HG02678 (cell line): ENCODE measurements around the gene TEX12.
"Not testable (repeated sequence)": the region's sequence is repeated elsewhere in the genome, so short reads cannot be mapped to it uniquely, and the experiment has no call there.

Experiments
- ATAC-seq: cut with Tn5 transposase; IDR thresholded peaks from one replicate; pipeline ENCODE4 v1.9.1; 2021; ENCODE audit warnings: mild to moderate bottlenecking, moderate library complexity; ENCODE audit not compliant: unreplicated experiment

TEX12 gene, protein sequence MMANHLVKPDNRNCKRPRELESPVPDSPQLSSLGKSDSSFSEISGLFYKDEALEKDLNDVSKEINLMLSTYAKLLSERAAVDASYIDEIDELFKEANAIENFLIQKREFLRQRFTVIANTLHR

DNA sequence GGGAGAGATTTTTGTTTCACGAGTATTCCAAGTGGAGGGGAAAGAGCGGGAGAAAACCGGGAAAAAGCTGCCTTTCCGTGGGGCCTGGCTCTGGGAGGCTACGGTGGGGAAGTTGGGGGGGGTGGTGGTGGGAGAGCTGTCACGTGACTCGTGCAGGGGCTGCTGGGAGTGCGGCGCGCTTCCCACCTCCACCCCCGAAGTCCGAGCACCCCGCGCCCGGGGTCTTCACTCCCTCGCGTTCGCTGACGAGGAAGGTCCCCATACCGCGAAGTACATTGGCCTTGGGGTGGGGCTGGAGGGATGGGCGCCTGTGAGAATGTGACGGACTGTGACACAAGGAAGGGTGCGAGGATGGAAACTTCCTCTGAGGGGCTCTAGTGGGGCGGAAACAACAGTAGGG is at the start of gene TEX12:
TEX12 (plus strand) TSS at position 228 of the 400 bp plus-strand sequence. CDS start 1,897 bp downstream, outside the sequence.
- ATAC-seq, result no peak

DNA sequence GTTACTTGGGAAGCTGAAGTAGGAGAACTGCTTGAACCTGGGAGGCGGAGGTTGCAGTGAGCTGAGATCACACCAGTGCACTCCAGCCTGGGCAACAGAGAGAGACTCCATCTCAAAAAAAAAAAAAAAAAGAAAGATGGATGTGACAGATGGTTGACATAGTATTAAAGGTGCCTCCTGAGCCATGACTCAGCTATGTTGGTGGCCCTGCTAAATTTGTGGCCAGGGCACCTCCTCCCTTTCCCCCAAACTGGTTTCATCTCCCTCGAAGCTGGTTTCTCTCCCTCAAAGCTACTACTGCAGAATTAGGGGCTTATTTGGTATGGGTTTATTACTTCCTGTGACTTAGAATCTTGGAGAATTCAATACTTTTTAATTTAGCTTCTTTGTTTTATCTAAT is 49.0 kb upstream of the TEX12 start:
- ATAC-seq, result no peak

DNA sequence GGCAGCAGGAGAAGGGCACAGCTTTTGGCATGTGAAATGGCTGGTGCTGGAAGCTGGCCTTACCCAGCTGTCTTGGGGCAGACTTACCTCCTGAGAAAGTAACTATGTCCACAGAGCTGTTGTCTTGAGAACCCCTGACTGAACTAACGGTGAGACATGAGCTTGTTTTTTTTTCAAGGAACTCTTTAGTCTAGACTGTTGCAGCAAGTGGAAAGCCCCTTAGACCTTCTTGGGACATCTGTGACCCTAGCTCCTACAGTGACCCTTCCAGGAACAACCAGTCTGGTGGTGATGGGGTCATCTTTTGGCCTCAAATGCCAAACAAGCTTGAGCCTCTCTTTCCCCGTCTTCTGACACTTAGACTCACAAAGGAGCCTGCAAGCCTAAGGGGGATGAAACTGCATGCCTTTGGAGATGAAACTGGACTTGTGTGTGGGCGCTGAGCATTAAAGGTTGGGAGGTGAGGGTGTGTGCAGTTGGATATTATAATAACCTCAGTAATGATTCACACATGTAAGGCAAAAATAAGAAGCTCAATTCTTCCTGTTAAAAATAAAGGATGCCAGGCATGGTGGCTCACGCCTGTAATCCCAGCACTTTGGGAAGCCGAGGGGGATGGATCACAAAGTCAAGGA is 45.1 kb upstream of the TEX12 start:
- ATAC-seq, result no peak

DNA sequence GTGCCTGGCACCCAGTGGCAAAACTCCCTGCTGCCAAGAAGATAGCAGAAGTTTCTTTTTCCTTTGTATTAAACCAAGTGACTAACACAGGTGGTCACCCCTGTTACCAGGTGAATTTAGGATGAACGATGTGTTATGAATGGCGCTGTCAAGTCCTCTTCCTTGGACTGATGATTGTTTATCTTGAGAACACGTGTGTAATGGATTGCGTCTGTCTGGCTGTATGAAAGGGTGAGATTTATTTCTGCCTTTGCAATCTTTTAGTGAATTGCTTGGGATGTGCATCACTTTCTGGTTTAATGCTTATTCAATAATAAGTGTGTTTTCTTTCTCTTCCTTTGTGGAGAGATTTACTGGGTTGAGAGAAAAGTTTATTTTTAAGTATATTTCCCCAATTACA is 44.0 kb upstream of the TEX12 start:
- ATAC-seq, result no peak

DNA sequence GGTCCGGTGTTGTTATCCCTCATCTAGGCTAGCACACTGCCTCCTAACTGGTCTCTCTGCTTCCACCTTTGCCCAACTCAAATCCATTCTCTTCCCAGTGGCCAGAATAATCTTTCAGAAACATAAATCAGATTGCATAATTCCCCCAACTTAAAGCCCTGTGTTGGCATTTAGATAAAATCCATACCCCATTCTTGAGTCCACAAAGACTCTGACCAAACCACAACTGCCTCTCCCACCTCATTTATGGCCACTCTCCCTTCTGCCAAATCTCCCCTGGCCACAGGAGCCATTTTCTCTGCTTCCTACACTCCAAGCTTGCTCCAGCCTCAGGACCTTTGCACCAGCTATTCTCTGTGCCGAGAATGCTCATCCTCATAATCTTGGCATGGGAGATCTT is 40.1 kb upstream of the TEX12 start:
- no peak for ATAC-seq

DNA sequence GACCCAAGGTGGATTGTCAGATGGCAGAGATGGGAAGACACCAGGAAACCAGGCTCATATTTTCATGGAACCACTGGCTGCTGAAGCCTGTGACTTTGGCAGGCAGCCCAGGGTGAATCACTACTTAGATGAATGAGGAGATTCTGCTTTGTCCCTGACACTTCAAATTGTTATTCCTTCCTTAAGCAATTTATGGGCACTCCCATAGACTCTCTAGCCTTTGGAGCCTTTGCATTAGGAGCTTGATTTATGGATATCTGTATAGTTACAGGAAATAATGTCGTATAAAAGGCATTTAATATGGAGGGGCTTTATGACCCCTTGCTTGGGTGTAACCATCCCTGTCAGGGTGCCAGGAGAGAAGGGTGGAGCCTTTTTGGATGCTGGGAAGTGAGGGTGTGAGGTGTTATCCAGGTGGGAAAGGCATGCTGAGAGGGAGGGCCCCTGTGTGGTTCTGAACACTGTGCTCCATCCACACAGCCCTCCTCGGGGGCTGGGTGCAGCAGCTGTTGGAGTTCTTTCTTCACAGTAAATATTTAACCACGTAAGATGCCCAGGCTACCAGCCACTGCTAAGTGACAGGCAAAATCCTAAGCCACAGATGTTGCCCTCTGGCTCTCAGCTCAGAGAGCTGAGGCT is 38.6 kb upstream of the TEX12 start:
- ATAC-seq, result no peak

DNA sequence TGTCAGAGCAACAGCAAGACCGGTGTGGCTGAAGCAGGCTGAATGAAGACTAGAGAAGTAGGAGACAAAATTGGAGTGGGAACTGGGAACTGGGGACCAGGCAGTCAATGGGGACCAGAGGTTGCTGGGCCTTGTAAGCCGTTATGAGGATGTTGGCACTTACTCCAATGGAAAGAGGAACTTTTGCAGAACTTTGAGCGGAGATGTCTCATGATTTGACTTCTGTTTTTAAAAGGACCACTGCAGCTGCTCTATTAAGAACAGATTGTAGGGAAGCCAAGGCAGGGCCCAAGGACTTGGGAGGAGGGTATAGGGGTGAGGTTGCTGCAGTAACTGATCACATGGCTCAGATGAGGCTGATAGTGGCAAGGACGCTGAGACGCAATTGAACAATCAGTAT is 37.5 kb upstream of the TEX12 start:
- ATAC-seq, result no peak

DNA sequence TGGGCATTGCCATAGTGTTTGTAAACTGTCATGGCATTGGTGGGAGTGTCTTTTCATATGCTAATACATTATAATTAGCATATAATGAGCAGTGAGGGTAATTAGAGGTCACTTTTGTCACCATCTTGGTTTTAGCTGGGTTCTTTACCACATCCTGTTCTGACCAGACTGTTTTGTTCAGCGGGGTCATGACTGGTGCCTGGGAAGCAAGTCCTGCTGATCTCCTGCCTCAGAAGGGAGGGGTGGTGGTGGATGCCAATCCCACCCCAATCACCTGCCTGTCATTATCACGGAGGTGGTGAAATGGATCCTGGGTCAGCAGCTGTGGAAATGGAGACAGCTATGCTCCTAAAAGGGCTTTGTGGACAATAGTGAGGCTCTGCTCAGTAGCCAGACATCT is 34.4 kb upstream of the TEX12 start:
- no peak for ATAC-seq

DNA sequence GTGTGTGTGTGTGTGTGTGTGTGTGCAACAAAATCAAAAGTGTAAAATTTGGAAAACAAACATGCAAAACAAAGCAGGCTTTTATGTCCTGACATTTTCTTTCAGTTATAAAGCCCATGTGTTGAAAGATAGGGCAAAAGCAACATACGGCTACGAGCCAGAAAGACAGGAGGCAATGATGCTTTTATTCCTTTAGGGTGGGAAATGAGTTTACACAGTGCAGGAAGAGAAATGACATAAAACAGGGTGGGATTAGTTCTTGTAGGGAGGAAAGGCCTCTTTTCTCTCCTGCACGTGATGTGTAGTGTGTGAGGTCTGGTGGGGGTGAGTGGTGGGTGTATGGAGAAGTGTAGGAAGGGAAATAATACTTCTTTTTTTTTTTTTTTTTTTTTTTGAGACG is 32.7 kb upstream of the TEX12 start:
- no peak for ATAC-seq

DNA sequence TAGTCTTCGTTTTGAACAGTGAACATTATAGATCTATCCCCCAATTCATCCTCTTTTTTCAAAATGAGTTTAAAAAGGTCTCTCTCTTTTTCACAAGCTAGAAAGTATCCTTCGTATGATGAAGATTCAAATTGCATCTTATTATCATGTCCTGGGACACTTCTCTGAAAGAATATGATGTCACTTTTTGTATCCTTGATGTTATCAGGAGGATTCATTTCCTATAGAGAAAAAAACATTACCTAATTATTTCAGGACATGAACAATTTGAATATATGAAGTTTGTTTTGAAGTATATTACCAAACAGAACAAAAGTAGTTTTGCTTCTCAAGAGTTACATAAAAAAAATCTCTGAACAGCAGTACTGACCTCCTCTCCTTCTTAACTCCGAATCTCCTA is 23.6 kb upstream of the TEX12 start:
- no peak for ATAC-seq

DNA sequence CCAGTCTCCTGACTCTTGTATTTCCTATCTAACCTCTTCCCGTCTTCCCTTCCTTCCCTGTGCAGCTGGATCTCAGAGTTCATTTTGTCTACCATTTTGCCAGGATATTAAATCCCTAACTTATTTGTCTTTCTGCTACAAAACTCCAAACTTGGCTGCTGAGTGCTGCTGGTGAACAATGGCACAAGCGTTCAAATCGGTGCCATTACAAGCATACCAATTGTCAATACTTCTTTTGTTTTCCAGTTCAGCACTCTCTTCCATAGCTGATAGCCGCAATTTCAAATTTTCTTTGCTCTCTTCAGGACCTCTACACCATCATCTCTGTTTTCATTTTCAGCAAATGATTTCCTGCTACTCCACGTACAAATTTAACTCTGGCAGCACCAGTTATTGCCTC is 16.7 kb upstream of the TEX12 start:
- ATAC-seq, result no peak

DNA sequence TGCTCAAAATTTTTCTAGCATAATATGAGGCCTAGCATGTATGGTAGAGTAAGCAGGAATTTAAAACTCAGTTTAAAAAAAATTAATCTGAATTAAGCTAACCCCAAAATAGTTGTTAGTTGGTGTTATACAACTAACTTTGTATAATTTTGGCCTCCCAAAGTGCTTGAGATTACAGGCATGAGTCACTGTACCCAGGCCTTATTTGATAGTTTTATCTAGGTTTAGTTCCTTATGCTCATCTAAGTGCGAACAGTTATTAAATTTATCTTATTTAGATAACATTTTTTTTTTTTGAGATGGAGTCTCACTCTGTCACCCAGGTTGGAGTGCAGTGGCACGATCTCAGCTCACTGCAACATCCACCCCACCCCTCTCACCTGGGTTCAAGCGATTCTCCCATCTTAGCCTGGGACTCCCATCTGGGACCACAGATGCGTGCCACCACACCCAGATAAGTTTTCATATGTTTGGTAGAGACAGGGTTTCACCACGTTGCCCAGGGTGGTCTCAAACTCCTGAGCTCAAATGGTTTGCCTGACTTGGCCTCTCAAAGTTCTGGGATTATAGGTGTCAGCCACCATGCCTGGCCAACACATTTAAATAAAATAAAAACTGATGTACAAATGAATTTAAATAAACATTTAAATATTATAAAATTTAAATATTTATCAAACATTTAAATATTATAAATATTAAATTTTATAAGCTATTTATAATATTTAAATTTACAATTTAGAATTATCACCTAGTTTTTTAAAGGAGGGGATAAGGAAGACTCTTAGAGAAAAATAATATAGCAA is 10.8 kb upstream of the TEX12 start:
- no peak for ATAC-seq

DNA sequence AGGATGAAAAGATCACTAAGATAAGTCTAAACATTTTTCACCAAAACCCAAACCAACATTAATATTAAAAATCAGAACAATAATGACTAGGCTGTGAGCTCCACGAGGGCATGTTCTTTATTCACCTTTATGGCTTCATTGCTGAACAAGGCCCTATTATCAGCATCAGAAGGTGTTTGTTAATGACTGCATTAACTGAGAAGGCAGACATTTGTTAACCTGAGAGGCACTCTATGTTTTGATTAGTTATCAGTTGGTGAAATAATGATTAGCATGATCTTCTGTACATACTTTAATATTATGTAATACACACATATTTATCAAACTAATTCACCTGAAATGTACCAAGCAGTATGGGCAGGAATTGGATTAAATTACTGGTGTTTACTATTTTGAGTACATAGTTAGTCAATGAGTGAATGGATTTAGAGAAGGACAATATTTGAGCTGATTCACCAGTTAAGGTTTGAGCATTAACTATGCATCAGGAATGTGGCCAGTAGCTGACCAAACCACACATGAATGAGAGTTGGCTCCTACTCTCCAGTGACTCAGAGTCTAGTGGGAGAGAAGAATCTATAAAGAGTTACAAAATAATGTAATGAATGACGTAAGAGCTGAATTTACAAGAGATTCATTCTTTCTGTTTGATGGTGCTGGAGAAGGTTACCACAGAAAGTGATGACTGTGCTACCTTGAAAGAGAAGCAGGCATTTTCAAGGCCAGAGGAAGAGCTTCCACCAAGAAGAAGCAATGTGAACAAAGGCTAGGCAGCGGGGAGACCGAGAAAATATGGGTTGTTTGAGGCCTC is 10.0 kb upstream of the TEX12 start:
- no peak for ATAC-seq

DNA sequence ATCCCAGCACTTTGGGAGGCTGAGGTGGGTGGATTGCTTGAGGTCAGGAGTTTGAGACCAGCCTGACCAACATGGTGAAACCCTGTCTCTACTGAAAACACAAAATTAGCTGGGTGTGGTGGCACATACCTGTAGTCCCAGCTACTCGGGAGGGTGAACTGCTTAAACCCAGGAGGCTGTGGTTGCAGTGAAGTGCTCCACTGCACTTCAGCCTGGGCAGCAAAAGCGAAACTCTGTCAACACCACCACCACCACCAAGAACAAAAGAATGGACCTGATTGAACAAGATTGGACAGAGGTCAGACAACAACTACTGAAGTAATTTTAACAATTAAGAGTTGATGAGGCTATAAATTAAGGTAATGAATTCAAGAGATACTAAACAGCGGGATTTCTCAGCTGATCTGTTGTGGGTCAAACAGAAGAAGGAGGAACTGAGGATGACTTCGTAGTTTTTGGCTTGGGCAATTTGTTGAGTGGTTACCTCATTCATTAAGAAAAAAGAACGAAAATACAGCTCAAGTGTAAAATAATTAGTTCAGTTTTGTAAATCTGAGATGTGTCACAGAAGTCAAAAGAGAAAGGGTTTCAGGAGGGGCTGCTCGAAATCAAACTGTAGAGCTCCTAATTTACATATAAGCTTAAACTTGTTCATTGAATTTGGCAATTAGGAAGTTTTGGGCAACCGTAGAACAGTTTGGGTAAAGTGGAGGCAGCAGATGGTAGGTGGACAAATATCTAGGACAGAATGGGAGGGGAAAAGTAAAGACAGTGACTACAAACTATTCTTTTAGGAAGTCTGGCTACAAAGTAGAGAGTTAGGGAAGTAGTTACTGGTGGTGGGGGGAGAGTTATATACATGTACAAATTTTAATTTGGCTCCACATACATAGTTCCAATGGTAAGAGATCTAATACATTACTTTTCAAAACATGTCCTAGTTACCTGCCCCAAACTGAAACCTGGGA is 7.8 kb upstream of the TEX12 start:
- ATAC-seq, result no peak

DNA sequence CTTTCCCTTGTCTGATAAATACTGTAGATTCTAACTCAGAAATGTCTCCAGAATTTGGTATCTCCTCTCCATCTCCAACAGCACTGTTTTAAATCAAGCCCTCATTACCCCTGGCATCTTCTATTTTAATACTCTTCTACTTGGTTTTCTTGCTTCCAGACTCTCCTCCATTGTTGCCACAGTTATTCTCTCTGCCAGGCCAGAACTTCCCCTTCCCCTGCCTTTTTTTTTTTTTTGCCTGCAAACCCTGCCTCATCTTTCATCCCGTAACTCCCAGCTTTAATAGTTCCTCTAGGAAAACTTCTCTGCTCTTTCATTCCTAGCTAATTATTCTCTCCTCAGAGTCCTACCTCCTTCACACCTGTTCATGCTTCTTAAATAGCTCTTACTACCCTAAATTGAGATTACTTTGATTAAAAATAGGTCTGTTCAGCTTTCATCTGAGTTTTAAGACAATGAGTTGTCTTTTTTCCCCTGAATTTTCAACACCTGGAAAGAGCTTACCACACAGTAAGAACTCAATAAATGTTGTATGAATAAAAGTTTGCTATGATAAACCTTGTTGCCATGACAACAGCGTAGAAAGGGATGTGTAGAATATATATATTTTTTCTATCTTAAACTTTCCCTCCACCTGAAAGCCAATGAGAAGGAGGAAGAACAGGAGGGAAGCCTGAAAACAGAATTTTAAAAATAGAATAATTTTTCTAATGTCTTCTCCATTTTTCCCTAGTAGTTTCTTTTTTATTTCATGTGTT is 6.9 kb upstream of the TEX12 start:
- no peak for ATAC-seq

DNA sequence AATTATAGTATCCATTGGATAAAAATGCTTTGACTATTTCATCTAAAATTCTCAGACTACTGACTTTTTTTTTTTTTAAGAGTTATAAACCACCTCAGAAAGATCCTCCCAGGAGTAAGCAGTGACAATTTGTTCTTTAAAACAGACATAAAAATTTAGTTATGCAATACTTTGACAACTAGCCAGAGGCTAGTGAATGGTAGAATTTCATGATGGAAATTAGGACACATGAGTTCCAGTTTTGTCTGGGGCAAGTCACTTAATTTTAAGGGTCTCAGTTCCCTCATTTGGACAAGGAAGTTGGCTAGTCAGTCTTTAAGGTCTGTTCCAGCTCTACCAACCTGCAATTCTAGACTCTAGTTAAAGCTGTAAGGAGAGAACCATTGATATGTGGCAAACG is 6.2 kb upstream of the TEX12 start:
- ATAC-seq, result no peak

DNA sequence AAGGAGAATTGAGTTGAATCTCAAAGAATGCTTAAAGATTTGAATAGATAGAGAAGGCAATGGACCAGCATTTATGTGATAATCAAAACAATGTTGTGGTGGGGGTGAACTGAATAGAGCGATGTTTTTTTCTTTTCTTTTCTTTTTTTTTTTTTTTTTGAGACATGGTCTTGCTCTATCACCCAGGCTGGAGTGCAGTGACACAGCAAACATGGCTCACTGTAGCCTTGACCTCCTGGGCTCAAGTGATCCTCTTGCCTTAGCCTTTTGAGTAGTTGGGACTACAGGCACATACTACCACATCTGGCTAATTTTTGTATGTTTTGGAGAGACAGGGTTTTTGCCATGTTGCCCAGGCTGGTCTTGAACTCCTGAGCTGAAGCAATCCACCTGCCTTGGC is 5.0 kb upstream of the TEX12 start:
- ATAC-seq, result not testable (repeated sequence)

DNA sequence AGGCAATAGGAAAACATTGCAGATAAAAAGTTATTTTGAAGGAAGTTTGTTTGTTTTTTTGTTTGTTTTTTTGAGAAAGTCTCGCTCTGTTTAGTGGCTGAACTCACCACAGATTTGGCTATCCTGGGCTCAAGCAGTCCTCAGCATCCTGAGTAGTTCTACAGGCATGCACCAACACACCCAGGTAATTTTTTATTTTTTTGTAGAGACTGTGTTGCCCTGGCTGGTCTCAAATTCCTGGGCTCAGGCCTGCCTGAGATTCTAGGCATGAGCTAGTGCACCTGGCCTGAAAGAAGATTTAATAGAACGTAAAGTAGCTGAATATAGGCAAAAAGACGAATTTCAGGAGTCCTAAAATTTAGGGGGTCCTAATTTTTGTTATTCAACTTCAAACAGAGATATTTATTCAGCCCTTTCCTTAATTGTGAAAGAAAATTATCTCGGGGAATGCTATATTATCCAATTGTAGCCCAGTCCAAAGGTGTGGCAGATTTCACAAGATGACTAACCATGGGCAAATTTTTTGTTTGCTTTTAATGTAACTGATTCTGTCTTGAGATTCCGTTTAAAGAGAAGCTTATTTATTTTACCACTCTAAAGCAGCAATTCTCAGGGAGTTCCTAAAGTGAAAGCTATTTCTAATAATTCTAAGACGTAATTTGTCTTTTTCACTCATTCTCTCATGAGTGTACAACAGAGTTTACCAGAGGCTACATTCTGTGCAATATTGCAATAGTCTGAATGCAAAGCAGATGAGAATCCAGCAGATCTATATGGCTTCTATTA is 4.2 kb upstream of the TEX12 start:
- no peak for ATAC-seq
